ENCODE measurements around the gene MRPL36.
"Not testable (repeated sequence)": the region's sequence is repeated elsewhere in the genome, so short reads cannot be mapped to it uniquely, and the experiment has no call there.

The MRPL36 gene

GRCh38 chr5:1831677-1832313 lies 32.2 kb upstream of the MRPL36 start:
- DNase-seq = no peak

- DNase-seq = no peak
These were observed 31.6 kb upstream of the MRPL36 start for GRCh38 chr5:1831257-1831656.

- no peak for DNase-seq
These were observed 31.1 kb upstream of the MRPL36 start for GRCh38 chr5:1830571-1831228.

- no peak for DNase-seq
These were observed 28.3 kb upstream of the MRPL36 start for GRCh38 chr5:1827886-1828397.

GRCh38 chr5:1827025-1827885 lies 27.6 kb upstream of the MRPL36 start:
- no peak for DNase-seq

- no peak for DNase-seq
These were observed 26.8 kb upstream of the MRPL36 start for GRCh38 chr5:1826235-1826980.

GRCh38 chr5:1824903-1825841 lies 25.5 kb upstream of the MRPL36 start:
- DNase-seq = no peak

GRCh38 chr5:1824109-1824821 lies 24.6 kb upstream of the MRPL36 start:
- DNase-seq = no peak

- no peak for DNase-seq
These were observed 23.9 kb upstream of the MRPL36 start for GRCh38 chr5:1823381-1824034.

- DNase-seq = no peak
These were observed 22.2 kb upstream of the MRPL36 start for GRCh38 chr5:1821862-1822261.

GRCh38 chr5:1820926-1821325 lies 21.3 kb upstream of the MRPL36 start:
- no peak for DNase-seq

- no peak for DNase-seq
These were observed 20.7 kb upstream of the MRPL36 start for GRCh38 chr5:1820381-1820780.

- no peak for DNase-seq
These were observed 19.8 kb upstream of the MRPL36 start for GRCh38 chr5:1819458-1819857.

GRCh38 chr5:1818784-1819183 lies 19.1 kb upstream of the MRPL36 start:
- DNase-seq = no peak

GRCh38 chr5:1817261-1818043 lies 17.8 kb upstream of the MRPL36 start:
- no peak for DNase-seq

- DNase-seq = not testable (repeated sequence)
These were observed 17.0 kb upstream of the MRPL36 start for GRCh38 chr5:1816495-1817089.

GRCh38 chr5:1815881-1816292 lies 16.2 kb upstream of the MRPL36 start:
- DNase-seq = no peak

GRCh38 chr5:1815071-1815786 lies 15.6 kb upstream of the MRPL36 start:
- DNase-seq = no peak

Measured in DMS79 (cell line).